IMR-90 (cell line): ENCODE results near the gene LSM2.

Source experiments
- CEBPB ChIP-seq: IDR thresholded peaks from 2 replicates; pipeline ENCODE4 v1.6.1; 2012; ENCODE audit warnings: low read depth, low read length, improper control_type of control experiment
- CTCF ChIP-seq: conservative IDR thresholded peaks from 2 replicates; pipeline ENCODE4 v1.5.1; 2012; ENCODE audit warnings: mild to moderate bottlenecking, low read depth, low read length, improper control_type of control experiment
- MAFK ChIP-seq: IDR thresholded peaks from 2 replicates; pipeline ENCODE4 v1.6.1; 2012; ENCODE audit warnings: low read depth, low read length, improper control_type of control experiment
- NFE2L2 ChIP-seq: fragments of 150-350 bp; IDR thresholded peaks from 2 replicates; pipeline ENCODE4 v1.6.1; 2016; ENCODE audit warnings: low read depth, mild to moderate bottlenecking, low read length
- POLR2A ChIP-seq: IDR thresholded peaks from 2 replicates; pipeline ENCODE4 v1.6.1; 2012; ENCODE audit warnings: mild to moderate bottlenecking, low read depth, low read length
- TF ChIP-seq, protein P1 (sequence below): fragments of 150-350 bp; IDR thresholded peaks from 2 replicates; pipeline ENCODE4 v1.6.1; 2017; ENCODE audit warnings: mild to moderate bottlenecking, antibody characterized with exemption, low read length, low read depth

DNA sequence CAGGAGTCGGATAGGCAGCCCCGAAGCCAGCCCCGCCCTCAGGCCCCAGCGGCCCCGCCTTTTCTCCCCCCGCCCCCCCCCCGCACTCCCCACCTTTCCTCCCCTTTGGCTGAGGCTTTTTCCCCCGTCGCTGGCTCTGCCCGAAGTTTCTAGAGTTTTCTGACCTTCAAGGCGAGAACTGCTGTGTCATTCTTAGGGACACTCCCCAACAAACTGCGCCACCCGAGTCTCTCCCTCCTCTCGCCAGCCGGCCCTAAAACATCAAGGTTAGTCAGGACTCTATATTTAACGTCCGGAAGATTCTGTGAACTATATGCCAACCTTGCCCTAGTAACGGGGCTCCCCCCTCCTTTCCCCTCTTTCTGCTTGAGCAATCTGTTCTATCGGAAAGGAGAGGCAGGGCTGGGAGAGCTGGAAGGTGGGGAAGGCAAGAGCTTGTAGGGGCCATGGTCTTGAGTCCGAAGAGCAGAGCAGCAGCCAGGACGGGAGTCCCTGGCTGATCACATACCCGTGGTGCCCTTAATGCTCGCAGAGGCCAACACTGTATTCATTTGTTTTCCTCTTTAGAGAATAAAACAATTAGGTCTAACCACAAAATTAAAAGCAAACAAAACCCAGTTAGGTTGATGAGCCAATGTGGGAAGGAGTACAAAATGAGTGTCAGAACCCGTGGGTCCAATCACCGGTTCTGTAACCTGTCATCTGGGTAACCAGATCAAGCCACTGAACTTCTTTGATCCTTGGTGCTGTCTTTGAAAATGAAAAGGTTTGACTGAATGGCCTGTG is 15.5 kb upstream of the LSM2 start:
- TF ChIP-seq CTCF (no peak), POLR2A (peak; percentile 54; the same call in 1 of the 2 replicates), NFE2L2 (peak; percentile 93), CEBPB (peak; percentile 44; the same call in 1 of the 2 replicates), MAFK (peak; percentile 43)
- TF ChIP-seq, protein P1, sequence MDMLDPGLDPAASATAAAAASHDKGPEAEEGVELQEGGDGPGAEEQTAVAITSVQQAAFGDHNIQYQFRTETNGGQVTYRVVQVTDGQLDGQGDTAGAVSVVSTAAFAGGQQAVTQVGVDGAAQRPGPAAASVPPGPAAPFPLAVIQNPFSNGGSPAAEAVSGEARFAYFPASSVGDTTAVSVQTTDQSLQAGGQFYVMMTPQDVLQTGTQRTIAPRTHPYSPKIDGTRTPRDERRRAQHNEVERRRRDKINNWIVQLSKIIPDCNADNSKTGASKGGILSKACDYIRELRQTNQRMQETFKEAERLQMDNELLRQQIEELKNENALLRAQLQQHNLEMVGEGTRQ: no peak
